Measurements from ENCODE around the gene HMG20A. TPM values are rescaled to one million over a fixed set of nuclear protein-coding genes. Genes with fewer than 3 reads are reported as not detected.

The HMG20A gene
- total RNA-seq, 1 experiment from 2014 or later: 61.7 TPM

- intact Hi-C loops (cut with micrococcal nuclease; ENCODE audit: unreplicated experiment): no loop called here
- no TSS peak for BruUV-seq (replicated peaks)
- Mint-ChIP-seq H3K27ac (ENCODE audit: unreplicated experiment) (no peak overlapping the region), H3K9me3 (ENCODE audit: low read depth, unreplicated experiment) (peaks cover 13% of the 10 kb centered on the region), H3K4me1 (ENCODE audit: low read depth, unreplicated experiment) (peaks cover 12% of the 10 kb centered on the region), H3K4me3 (ENCODE audit: low read depth, unreplicated experiment) (no peak overlapping the region), H3K27me3 (ENCODE audit: unreplicated experiment) (no peaks in the 10 kb centered on the region), H3K36me3 (ENCODE audit: insufficient read depth, unreplicated experiment) (no peaks in the 10 kb centered on the region)
- CTCF ChIA-PET: no interaction called here
- no peak for TF ChIP-seq CTCF (IDR thresholded peaks at IDR 0.05; ENCODE audit: unreplicated experiment)
- no peak for DNase-seq
These were observed 27.2 kb upstream of the HMG20A start for GRCh38 chr15:77393471-77393840.

- no peak for TF ChIP-seq CTCF (IDR thresholded peaks at IDR 0.05; ENCODE audit: unreplicated experiment)
- BruUV-seq (replicated peaks): no TSS peak
- intact Hi-C loops (cut with micrococcal nuclease; ENCODE audit: unreplicated experiment): no loop called here
- no peaks in the 10 kb centered on the region for H3K36me3 Mint-ChIP-seq (ENCODE audit: insufficient read depth, unreplicated experiment)
- peaks cover 12% of the 10 kb centered on the region for H3K4me1 Mint-ChIP-seq (ENCODE audit: low read depth, unreplicated experiment)
- no peak for DNase-seq
- no peaks in the 10 kb centered on the region for H3K27me3 Mint-ChIP-seq (ENCODE audit: unreplicated experiment)
- CTCF ChIA-PET: no interaction called here
- peaks cover 19% of the 10 kb centered on the region for H3K9me3 Mint-ChIP-seq (ENCODE audit: low read depth, unreplicated experiment)
- H3K4me3 Mint-ChIP-seq (ENCODE audit: low read depth, unreplicated experiment): no peak overlapping the region
- no peak overlapping the region for H3K27ac Mint-ChIP-seq (ENCODE audit: unreplicated experiment)
These were observed 25.5 kb upstream of the HMG20A start for GRCh38 chr15:77395013-77395774.

GRCh38 chr15:77396692-77397091, 24.0 kb upstream of the HMG20A start:
- no peak for TF ChIP-seq CTCF (IDR thresholded peaks at IDR 0.05; ENCODE audit: unreplicated experiment)
- peaks cover 19% of the 10 kb centered on the region for H3K9me3 Mint-ChIP-seq (ENCODE audit: low read depth, unreplicated experiment)
- H3K36me3 Mint-ChIP-seq (ENCODE audit: insufficient read depth, unreplicated experiment): no peaks in the 10 kb centered on the region
- DNase-seq: no peak
- intact Hi-C loops (cut with micrococcal nuclease; ENCODE audit: unreplicated experiment): no loop called here
- peaks cover 12% of the 10 kb centered on the region for H3K4me1 Mint-ChIP-seq (ENCODE audit: low read depth, unreplicated experiment)
- no peak overlapping the region for H3K4me3 Mint-ChIP-seq (ENCODE audit: low read depth, unreplicated experiment)
- H3K27ac Mint-ChIP-seq (ENCODE audit: unreplicated experiment): no peak overlapping the region
- H3K27me3 Mint-ChIP-seq (ENCODE audit: unreplicated experiment): no peaks in the 10 kb centered on the region
- BruUV-seq (replicated peaks): no TSS peak
- CTCF ChIA-PET: no interaction called here

GRCh38 chr15:77398927-77399326, 21.8 kb upstream of the HMG20A start:
- H3K36me3 Mint-ChIP-seq (ENCODE audit: insufficient read depth, unreplicated experiment): no peaks in the 10 kb centered on the region
- no peak overlapping the region for H3K4me3 Mint-ChIP-seq (ENCODE audit: low read depth, unreplicated experiment)
- no peak overlapping the region for H3K27ac Mint-ChIP-seq (ENCODE audit: unreplicated experiment)
- H3K27me3 Mint-ChIP-seq (ENCODE audit: unreplicated experiment): no peaks in the 10 kb centered on the region
- peaks cover 19% of the 10 kb centered on the region for H3K9me3 Mint-ChIP-seq (ENCODE audit: low read depth, unreplicated experiment)
- intact Hi-C loops (cut with micrococcal nuclease; ENCODE audit: unreplicated experiment): no loop called here
- no TSS peak for BruUV-seq (replicated peaks)
- peaks cover 20% of the 10 kb centered on the region for H3K4me1 Mint-ChIP-seq (ENCODE audit: low read depth, unreplicated experiment)
- no peak for TF ChIP-seq CTCF (IDR thresholded peaks at IDR 0.05; ENCODE audit: unreplicated experiment)
- DNase-seq: no peak
- CTCF ChIA-PET: no interaction called here
